GM12864 (cell line): ENCODE data around the gene VPS36.

ENCODE experiments used
- DNase-seq: peaks from one replicate; pipeline ENCODE4 v3.0.0-alpha.2; 2011; ENCODE audit warnings: low read depth
- H3K4me3 ChIP-seq: 2 replicates; pipeline ENCODE4 v1.5.1; 2011; ENCODE audit warnings: mild to moderate bottlenecking, low read depth, low read length, control low read depth
- TF ChIP-seq, protein P1 (sequence below): IDR thresholded peaks from 2 replicates; pipeline ENCODE4 v1.5.1; 2011; ENCODE audit warnings: low read depth, mild to moderate bottlenecking, moderate library complexity, low read length, control low read depth, inconsistent platforms; ENCODE audit errors: missing control alignments

The VPS36 gene

GRCh38 chr13:52449331-52450011, 963 bp downstream of the VPS36 start:
- peak overlapping the region; percentile 80 for H3K4me3 ChIP-seq
- no peak for DNase-seq
- TF ChIP-seq, protein P1, sequence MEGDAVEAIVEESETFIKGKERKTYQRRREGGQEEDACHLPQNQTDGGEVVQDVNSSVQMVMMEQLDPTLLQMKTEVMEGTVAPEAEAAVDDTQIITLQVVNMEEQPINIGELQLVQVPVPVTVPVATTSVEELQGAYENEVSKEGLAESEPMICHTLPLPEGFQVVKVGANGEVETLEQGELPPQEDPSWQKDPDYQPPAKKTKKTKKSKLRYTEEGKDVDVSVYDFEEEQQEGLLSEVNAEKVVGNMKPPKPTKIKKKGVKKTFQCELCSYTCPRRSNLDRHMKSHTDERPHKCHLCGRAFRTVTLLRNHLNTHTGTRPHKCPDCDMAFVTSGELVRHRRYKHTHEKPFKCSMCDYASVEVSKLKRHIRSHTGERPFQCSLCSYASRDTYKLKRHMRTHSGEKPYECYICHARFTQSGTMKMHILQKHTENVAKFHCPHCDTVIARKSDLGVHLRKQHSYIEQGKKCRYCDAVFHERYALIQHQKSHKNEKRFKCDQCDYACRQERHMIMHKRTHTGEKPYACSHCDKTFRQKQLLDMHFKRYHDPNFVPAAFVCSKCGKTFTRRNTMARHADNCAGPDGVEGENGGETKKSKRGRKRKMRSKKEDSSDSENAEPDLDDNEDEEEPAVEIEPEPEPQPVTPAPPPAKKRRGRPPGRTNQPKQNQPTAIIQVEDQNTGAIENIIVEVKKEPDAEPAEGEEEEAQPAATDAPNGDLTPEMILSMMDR, result no peak

DNA sequence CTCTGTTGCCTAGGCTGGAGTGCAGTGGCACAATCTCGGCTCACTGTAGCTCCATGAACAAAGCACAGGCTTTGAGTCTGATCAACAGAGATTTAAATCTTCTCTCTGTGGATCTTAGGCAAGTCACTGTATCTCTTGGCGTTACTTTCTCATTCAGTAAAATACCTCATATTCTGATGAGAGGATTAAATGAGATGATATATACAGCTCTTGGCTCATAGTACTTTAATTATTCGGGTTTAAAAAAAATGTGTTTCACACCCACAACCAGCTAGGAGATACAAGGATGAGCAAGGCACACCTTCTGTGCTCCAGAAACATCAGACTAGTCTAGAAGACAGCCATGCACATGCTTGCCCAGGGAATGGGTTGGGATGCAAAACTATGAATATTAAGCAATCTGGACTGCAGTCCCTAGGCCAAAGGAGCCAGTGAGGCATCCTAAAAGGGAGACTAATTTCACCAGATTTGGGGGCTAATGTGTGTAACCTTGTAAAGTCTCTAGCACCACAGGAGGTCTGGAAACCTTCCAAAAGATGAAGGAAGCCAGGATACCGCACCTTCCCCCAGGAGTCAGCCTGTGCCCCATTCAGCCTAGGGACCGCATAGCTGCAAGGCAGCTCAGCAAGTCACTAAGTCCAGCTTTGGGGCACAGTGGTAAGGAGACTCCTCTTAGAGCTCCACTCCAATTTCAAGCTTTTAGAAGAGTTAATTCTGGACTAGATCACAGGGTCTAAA, 2.5 kb downstream of the VPS36 start:
- DNase-seq, result no peak
- no peak overlapping the region; the same call in 1 of the 2 replicates for H3K4me3 ChIP-seq
- TF ChIP-seq, protein P1, result no peak

GRCh38 chr13:52447354-52447753, 3.1 kb downstream of the VPS36 start:
- TF ChIP-seq, protein P1, result no peak
- no peak overlapping the region for H3K4me3 ChIP-seq
- DNase-seq, result no peak

- H3K4me3 ChIP-seq, result no peak overlapping the region
- TF ChIP-seq, protein P1, result no peak
- DNase-seq, result no peak
These were observed 4.2 kb downstream of the VPS36 start for GRCh38 chr13:52446265-52446664.

GRCh38 chr13:52432456-52432855, 18.0 kb downstream of the VPS36 start:
- TF ChIP-seq, protein P1, result no peak
- DNase-seq, result no peak
- no peak overlapping the region for H3K4me3 ChIP-seq

- DNase-seq, result no peak
These were observed 22.1 kb downstream of the VPS36 start for GRCh38 chr13:52428295-52428694.

More at GRCh38 chr13:52428295-52428694, 22.1 kb downstream of the VPS36 start:
- no peak overlapping the region for H3K4me3 ChIP-seq
- TF ChIP-seq, protein P1, result no peak
